GM12878 (cell line): ENCODE data around the gene HPSE2. TPM values are rescaled to one million over a fixed set of nuclear protein-coding genes. Genes with fewer than 3 reads are reported as not detected.

Experiments used
- CBX5 ChIP-seq: sonication (generic); IDR thresholded peaks from 2 replicates; pipeline ENCODE4 v1.6.1; 2016; ENCODE audit warnings: low read depth, moderate library complexity, mild to moderate bottlenecking, inconsistent platforms
- GABPA ChIP-seq: IDR thresholded peaks from 2 replicates; pipeline ENCODE4 v1.6.1; 2014; ENCODE audit warnings: antibody characterized with exemption, low read depth, mild to moderate bottlenecking, inconsistent platforms
- MEF2B ChIP-seq: fragments of 450-650 bp; IDR thresholded peaks from 2 replicates; pipeline ENCODE4 v1.6.1; 2018; ENCODE audit warnings: mild to moderate bottlenecking, moderate library complexity; ENCODE audit not compliant: partially characterized antibody, poor library complexity, severe bottlenecking
- NRF1 ChIP-seq: conservative IDR thresholded peaks from 2 replicates; pipeline ENCODE4 v1.6.1; 2011; ENCODE audit warnings: mild to moderate bottlenecking, low read depth, low read length, improper control_type of control experiment
- POLR2AphosphoS2 ChIP-seq: IDR thresholded peaks from 2 replicates; pipeline ENCODE4 v1.6.1; 2011; ENCODE audit warnings: low read depth, mild to moderate bottlenecking, low read length, improper control_type of control experiment, moderate library complexity
- RAD51 ChIP-seq: fragments of 450-650 bp; IDR thresholded peaks from 2 replicates; pipeline ENCODE4 v1.6.1; 2016; ENCODE audit warnings: moderate library complexity, mild to moderate bottlenecking, inconsistent platforms
- RELA ChIP-seq: fragments of 450-650 bp; IDR thresholded peaks from 2 replicates; pipeline ENCODE4 v1.8.0; 2014; ENCODE audit warnings: borderline replicate concordance; ENCODE audit not compliant: partially characterized antibody
- SKIL ChIP-seq: fragments of 450-650 bp; IDR thresholded peaks from 2 replicates; pipeline ENCODE4 v1.6.1; 2017; ENCODE audit warnings: mild to moderate bottlenecking, low read depth, inconsistent platforms; ENCODE audit not compliant: poor library complexity, severe bottlenecking
- SREBF1 ChIP-seq: IDR thresholded peaks from 2 replicates; pipeline ENCODE4 v1.6.1; 2012; ENCODE audit warnings: mild to moderate bottlenecking, low read length
- SRF ChIP-seq, 2 experiments: IDR thresholded peaks; 2 replicates each; pipeline ENCODE4 v1.6.1; 2011; ENCODE audit warnings: low read depth in 2 of 2, low read length in 2 of 2, mild to moderate bottlenecking in 1 of 2, moderate library complexity in 1 of 2
- ZBTB11 ChIP-seq: fragments of 450-650 bp; formaldehyde crosslinking; IDR thresholded peaks from 2 replicates; pipeline ENCODE4 v1.5.0; 2022; ENCODE audit warnings: mild to moderate bottlenecking, missing genetic modification characterization
- ZZZ3 ChIP-seq: IDR thresholded peaks from 2 replicates; pipeline ENCODE4 v1.6.1; 2011; ENCODE audit warnings: low read depth; ENCODE audit not compliant: control insufficient read depth, insufficient read length
- polyA plus RNA-seq, 11 experiments: library from polyadenylated mRNA; depleted of rRNA in 4 of 11; unstranded in 6 of 11; stranded (reverse) in 5 of 11; fragments of >200 nt; fragmentation: Nextera tagmentation in 4 of 11; fragmentation: Illumina TruSeq in 1 of 11; extraction: Ambion mirVana in 4 of 11; extraction: Trizol in 1 of 11; gene quantifications; 1 replicate in 1 of 11; 2 replicates in 10 of 11; pipeline versions ENCODE4 v1.2.1 to v1.2.3, GENCODE V29; 2011 to 2016; ENCODE audit warnings: inconsistent platforms in 2 of 11, missing spikeins in 2 of 11, low read depth in 1 of 11
- total RNA-seq, 4 experiments: library from RNA; depleted of rRNA in 3 of 4; stranded (reverse); fragments of >200 nt in 3 of 4; fragmentation: Illumina TruSeq in 1 of 4; extraction: Trizol in 1 of 4; gene quantifications; 2 replicates each; pipeline versions ENCODE4 v1.2.1 to v1.2.3, GENCODE V29; 2013 to 2021
- TF ChIP-seq, protein P1 (sequence below): IDR thresholded peaks from 2 replicates; pipeline ENCODE4 v1.6.1; 2012; ENCODE audit warnings: low read depth, low read length, improper control_type of control experiment
- TF ChIP-seq, protein P2 (sequence below): IDR thresholded peaks from 2 replicates; pipeline ENCODE4 v1.6.1; 2012; ENCODE audit warnings: mild to moderate bottlenecking, low read depth, low read length
- TF ChIP-seq, protein P3 (sequence below): fragments of 450-650 bp; IDR thresholded peaks from 2 replicates; pipeline ENCODE4 v1.6.1; 2016; ENCODE audit warnings: mild to moderate bottlenecking

HPSE2 gene
- total and polyA plus RNA-seq, 10 of the 15 experiments (the other 5 are each of a cell fraction or from before 2014, with no cell fraction given): 0.06 TPM; not detected in 9

- TF ChIP-seq, protein P1, sequence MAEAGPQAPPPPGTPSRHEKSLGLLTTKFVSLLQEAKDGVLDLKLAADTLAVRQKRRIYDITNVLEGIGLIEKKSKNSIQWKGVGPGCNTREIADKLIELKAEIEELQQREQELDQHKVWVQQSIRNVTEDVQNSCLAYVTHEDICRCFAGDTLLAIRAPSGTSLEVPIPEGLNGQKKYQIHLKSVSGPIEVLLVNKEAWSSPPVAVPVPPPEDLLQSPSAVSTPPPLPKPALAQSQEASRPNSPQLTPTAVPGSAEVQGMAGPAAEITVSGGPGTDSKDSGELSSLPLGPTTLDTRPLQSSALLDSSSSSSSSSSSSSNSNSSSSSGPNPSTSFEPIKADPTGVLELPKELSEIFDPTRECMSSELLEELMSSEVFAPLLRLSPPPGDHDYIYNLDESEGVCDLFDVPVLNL: peak; percentile 48; the same call in 1 of the 2 replicates
- TF ChIP-seq SREBF1: no peak
- no peak for TF ChIP-seq NRF1
- peak; percentile 62; the same call in 1 of the 2 replicates for TF ChIP-seq POLR2AphosphoS2
- peak; percentile 35; the same call in 1 of the 2 replicates for TF ChIP-seq GABPA
- TF ChIP-seq, protein P2, sequence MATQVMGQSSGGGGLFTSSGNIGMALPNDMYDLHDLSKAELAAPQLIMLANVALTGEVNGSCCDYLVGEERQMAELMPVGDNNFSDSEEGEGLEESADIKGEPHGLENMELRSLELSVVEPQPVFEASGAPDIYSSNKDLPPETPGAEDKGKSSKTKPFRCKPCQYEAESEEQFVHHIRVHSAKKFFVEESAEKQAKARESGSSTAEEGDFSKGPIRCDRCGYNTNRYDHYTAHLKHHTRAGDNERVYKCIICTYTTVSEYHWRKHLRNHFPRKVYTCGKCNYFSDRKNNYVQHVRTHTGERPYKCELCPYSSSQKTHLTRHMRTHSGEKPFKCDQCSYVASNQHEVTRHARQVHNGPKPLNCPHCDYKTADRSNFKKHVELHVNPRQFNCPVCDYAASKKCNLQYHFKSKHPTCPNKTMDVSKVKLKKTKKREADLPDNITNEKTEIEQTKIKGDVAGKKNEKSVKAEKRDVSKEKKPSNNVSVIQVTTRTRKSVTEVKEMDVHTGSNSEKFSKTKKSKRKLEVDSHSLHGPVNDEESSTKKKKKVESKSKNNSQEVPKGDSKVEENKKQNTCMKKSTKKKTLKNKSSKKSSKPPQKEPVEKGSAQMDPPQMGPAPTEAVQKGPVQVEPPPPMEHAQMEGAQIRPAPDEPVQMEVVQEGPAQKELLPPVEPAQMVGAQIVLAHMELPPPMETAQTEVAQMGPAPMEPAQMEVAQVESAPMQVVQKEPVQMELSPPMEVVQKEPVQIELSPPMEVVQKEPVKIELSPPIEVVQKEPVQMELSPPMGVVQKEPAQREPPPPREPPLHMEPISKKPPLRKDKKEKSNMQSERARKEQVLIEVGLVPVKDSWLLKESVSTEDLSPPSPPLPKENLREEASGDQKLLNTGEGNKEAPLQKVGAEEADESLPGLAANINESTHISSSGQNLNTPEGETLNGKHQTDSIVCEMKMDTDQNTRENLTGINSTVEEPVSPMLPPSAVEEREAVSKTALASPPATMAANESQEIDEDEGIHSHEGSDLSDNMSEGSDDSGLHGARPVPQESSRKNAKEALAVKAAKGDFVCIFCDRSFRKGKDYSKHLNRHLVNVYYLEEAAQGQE: no peak
- TF ChIP-seq SRF (IDR thresholded peaks at IDR 0.05; ENCODE audit: low read depth in 2 of 2, low read length in 2 of 2): no peak
- no peak for TF ChIP-seq ZBTB11
- peak; percentile 33; the same call in 1 of the 2 replicates for TF ChIP-seq CBX5
- peak; percentile 93 for TF ChIP-seq RAD51
- TF ChIP-seq, protein P3, sequence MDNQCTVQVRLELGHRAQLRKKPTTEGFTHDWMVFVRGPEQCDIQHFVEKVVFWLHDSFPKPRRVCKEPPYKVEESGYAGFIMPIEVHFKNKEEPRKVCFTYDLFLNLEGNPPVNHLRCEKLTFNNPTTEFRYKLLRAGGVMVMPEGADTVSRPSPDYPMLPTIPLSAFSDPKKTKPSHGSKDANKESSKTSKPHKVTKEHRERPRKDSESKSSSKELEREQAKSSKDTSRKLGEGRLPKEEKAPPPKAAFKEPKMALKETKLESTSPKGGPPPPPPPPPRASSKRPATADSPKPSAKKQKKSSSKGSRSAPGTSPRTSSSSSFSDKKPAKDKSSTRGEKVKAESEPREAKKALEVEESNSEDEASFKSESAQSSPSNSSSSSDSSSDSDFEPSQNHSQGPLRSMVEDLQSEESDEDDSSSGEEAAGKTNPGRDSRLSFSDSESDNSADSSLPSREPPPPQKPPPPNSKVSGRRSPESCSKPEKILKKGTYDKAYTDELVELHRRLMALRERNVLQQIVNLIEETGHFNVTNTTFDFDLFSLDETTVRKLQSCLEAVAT: no peak
- peak; percentile 83 for TF ChIP-seq RELA
- TF ChIP-seq ZZZ3: no peak
- peak; percentile 88 for TF ChIP-seq MEF2B
- TF ChIP-seq SKIL: no peak
Observed at GRCh38 chr10:98446661-98447221, 788.9 kb downstream of the HPSE2 start, which contains the start of gene HPS1 (continued).
